GM18870 (cell line): ENCODE data around the gene DOCK3.
"Not testable (repeated sequence)": the region's sequence is repeated elsewhere in the genome, so short reads cannot be mapped to it uniquely, and the experiment has no call there.

Experiments used
- ATAC-seq: cut with Tn5 transposase; IDR thresholded peaks from one replicate; pipeline ENCODE4 v1.9.1; 2021; ENCODE audit warnings: moderate library complexity; ENCODE audit not compliant: unreplicated experiment

Gene DOCK3

DNA sequence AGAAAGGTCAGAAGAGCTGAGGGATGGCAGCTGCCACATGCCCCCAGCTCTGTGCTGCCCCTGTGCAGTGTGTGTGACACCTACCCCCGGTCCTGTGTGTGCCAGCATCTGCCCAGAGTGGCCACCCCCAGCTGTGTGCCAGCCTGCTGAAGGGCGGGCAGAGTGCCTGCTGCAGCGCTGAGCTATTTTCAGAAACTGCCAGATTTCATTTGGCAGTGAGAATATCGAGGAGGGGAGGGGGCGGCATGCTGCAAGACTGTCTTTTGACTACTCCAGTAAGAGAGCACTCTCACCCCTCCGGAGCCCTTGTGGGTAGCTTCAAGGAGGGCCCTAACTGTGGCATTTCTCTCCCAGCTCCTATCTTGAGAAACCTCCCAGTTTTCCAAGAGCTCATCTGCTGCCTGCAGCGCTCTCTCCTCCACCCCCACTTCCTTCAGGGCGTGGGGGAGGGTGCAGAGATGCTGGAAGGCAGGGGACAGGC is 25.2 kb upstream of the DOCK3 start:
- no peak for ATAC-seq

DNA sequence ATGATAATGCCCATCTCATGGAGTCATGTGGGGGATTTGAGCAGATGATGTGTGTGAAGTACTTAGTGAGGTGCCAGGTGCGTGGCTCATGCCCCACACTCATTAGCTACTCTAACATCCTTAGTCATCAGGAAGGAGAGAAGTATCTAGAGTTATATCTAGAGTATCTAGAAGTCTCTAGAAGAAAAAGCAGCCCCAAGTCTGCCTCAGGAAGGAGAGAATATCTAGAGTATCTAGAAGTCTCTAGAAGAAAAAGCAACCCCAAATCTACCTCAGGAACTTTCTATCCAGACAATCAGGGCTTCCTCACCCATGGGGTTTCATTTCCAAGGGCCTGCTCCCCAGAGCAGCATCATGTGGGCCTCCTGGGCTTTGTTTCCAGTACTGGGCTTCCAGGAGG is 24.7 kb upstream of the DOCK3 start:
- no peak for ATAC-seq

DNA sequence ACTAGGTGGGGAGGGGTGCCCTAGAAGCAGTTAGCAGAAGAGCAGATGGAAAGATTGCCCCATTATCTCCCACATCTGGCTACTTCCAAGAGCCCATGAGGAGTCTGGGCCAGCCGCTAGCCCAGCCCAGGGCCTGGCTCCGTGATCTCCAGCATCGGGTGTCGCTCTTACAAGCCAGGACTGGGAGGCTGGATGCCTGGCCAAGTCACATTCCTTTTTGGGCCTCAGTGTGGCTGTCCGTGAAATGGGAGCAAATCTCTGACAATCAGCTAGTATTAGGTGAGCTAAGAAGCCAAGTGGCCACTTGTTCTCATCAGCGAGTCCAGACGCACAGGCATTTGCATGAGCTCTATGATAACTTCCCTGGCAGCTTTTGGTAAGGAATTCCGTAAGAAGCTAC is 23.3 kb upstream of the DOCK3 start:
- ATAC-seq = no peak

DNA sequence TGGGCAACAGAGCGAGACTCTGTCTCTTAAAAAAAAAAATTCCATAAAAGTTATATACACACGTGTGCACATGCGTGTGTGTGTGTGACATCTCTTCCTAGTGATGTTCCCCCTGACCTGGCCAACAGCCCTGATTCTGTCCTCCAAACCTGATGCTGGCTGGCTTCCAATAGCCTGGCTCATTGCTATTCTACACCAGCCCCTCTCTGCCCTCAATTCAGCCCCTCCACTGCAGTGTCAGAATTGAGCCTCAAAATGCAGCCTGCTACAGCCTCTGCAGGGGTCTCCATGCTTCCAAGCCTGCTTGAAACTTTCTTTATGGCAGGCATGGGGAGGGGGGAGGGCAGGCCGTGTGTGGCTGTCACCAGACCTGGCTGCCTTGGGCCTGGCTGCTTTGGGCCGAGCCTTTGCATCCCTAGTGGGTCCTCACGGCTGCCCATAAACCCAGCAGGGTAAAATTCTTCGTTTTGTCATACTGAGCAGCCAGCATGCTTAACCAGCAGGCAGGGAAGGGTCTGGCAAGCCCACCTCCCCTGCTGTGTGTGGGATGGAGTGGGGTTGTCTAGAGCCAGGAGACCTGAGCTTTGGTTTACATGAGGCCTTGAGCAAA is 22.7 kb upstream of the DOCK3 start:
- no peak for ATAC-seq

DNA sequence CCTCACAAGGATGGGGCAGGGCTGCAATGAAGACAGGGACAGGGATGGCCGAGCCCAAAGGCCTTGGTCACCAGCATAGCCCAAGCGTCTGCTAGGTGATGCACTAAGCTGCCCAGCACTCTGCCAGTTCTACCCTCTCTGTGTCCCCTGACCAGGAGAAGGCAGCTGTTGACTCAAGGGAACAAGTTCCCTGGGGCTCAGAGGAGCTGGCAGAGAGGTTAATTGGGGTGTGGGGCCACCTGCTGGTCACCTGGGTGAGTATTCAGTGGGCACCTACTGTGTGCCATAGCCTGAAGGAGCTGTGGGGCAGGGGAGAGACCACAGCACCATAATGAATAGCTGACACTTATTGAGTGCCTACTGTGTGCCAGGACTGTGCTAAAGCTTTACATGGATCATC is 22.0 kb upstream of the DOCK3 start:
- ATAC-seq = no peak

DNA sequence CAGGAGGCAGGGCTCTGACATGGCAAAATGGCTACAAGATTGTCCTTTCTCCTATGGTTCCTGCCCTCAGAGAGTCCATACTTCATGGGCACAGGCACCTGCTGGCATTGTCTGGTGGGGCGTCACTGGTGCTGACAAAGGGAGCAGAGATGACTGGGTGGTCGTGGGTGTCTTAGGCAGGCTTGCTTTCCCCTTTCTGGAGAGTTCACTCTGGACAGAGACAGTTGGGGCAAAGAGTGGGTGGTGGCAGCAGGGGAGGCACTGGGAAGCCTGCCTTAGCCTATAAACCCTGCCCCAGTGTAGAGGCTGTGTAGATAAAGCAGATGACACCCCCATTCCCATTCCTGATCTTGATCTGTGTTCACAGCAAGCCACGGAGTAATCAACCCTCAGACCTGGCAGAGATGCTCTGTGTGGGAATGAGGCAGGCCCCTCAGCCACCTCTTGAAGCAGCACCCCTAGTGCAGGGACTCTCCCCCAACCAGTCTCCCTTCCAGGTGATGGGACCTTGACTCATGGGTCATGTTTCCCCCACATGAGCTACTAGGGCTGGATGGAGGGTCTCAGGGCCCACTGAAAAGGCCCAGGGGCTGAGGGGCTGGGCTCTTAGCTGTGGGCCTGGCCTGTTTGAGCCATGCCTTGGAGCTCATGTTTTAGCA is 20.7 kb upstream of the DOCK3 start:
- no peak for ATAC-seq

DNA sequence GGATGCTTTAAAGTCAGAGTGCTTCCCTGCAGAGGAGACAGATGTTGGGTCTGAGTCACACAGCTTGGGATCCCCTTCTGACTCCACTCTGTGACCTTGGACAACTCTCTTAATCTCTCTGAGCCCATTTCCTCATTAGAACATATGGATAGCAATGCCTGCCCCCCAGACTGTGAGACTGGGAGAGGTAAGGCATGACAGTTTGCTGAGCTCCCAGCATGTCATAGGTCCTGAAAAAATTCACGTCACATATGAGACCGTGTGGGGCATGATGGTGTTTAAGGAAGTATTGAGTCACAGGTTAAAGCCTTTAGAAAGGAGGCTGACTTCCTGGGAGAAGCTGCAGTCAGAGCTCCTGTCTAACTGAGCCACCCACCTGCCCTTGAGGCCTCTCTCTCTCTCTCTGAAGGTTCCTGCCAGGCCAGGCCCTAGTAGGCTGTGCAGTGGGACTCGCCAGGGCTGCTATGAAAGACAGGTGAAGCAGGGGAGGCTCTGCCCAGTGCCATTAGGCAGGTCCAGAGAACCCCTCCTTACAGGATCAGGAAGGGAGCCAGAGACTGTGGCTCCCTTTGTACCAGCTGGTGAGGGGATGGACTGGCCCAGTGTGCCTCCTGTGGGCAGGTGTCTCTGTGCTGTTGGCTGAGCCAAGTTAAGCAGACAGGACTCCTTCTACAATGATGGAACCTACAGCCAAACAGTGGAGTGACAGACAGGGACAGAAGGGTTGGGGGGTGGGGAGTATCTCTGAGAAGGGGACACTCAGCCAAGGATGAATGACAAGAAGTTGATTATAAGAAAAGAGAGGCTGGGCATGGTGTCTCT is 19.5 kb upstream of the DOCK3 start:
- no peak for ATAC-seq

DNA sequence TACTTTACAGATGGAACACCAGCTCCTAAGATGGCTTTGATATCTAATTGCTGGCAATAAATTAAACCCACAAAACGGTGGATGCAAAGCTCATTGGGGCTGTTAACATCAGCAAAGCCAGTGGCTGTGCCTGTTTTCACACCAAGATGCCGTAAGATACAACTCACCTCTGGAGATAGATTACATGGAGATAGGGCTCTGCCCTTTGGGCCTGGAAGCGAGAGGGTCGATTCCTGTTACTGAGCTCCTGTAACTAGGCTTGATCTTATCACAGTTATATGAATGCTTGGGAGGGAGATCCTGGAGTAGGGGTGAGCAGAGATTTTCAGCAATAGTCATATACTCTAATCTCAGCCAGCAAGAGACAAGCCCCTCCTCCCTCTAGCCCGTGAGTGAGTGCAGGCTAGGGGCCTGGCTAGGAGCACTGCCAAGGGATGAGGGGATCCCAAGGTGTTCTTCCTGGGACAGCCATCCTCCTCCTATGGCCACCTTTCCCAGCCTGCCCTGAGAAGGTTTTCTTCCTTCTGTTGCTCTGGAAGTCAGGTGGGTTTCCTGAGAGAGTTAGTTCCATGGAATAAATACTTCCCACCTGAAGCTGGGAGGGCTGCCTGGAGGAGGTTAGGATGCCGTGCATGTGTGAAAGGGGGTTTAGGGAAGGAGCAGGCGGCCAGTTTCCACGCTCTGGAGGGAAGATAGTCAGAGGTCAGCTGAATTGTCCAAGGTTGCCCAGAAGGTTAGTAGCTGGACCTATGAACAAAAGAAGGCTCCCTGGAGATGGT is 18.1 kb upstream of the DOCK3 start:
- no peak for ATAC-seq

DNA sequence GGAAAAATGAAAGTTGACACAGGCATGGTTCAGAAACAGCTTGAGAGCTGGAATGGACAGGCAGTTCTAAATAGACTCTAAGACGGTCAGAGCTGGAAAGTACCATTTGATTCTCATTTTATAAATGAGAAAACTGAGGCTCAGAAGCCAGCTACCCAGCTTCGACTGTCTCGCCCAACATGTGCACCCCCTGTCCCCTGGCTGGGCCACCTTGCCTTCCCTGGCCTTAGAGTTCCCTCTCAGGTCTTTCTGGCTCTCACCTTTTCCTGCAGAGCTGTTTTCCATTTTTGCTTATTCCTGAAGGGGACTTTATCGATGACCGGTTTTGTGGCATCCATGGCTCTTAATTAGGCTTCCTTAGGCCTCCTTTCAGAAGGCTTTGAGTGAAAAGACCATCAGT is 17.3 kb upstream of the DOCK3 start:
- no peak for ATAC-seq

DNA sequence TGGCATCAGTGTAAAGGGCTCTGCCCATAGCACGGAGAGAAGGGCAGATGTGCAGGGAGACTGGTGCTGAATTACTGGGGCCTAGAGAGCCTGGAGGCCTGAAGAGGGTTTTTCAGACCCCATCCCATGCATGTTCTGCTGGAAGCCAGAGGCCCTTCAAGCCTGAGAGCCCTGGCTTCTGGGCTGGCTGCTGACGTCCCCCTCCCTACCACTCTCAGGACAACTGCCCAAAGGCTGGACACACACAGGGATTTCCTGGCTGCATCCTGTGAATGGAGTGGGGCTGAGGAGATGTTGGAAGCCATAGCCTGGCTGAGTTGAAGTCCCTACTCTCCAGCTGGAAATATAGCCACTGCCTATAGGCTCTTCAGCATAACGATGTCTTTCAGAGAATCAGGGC is 16.9 kb upstream of the DOCK3 start:
- no peak for ATAC-seq

DNA sequence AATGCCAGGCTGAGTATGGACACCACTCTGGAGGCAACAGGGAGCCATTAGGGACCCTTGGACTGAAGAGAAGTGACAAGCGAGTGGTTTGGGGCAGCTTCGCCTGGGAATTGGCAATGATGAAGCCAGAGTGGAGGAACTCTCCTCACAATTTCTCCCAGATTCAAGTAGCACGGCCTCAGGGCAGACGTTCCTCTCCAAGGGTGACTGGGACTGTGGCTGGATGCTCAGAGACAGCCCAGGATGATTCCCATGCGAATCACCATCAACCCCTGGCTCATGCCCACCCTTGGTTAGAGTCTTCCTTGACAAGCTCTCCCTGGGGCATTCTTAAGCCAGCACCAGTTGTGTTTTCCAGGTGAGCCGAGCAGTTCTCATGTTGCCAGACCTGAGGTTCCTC is 16.3 kb upstream of the DOCK3 start:
- no peak for ATAC-seq

DNA sequence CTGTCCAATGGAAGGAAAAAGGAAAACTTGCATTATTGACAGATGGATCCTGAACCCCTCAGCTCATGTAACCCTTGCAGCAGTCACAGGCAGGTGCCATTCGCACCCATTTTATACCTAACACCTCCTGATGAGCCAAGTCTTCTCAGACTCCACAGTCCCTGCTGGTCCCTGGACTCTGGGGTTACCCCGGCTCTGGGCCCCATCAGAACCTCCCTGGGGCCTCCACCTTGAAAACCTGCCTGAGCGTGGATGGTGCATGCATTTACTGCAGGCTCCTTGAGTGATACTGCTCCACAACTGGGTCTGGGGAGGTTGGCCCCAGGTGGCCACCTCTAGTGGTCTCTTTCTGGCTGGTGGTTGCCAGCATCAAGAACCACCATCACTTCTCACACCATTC is 15.9 kb upstream of the DOCK3 start:
- ATAC-seq = no peak

DNA sequence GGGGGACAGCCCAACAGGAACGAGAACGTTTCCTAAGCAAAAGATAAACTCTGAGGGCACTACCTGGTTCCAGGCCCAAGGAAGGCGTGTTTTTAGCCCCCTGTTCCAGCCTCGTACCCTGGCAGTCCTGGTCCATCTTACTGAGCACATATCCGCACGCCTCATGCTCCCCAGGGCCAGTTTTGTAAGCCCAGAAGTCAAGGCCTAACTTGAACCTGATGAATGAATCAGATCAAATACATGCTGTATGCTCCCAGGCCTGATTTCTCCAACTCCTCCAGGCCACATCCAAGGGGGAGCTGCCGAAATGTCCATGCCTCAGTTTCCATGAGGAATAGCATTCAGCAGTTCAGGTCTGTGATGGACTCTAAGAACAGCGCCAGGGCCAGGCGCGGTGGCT is 14.3 kb upstream of the DOCK3 start:
- ATAC-seq = no peak

DNA sequence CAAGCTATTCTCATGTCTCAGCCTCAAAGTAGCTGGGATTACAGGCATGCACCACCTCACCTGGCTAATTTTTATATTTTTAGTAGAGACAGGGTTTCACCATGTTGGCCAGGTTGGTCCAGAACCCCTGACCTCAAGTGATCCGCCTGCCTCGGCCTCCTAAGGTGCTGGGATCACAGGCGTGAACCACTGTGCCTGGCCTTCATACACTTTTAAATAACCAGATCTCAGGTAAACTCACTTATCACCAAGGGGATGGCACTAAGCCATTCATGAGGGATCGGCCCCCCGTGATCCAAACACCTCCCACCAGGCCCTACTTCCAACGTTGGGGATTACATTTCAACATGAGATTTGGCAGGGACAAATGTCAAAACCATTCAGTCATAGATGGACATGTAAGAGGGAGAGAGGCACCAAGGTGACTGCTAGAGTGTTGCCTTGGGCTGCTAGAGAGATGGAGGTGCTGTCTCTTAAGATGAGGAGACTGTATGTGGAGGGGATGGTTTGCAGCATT is 13.3 kb upstream of the DOCK3 start:
- no peak for ATAC-seq

DNA sequence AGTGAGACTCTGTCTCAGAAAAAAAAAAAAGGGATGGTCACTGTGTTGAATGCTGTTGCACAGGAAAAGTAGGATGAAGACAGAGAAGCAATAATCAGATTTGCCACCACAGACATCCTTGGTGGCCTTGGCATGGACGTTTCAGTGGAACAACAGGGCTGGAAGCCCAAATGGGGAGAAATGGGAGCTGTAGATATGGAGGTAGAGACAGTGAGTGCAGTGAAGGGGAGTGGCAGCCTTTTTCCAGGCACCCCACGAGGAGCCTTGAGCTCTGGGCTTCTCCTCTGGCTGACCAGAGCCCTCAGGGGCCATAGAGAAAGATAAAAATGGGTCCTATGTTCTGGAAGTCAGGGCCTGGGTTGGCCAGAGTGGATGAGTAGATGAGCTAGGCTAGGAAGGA is 12.3 kb upstream of the DOCK3 start:
- no peak for ATAC-seq

DNA sequence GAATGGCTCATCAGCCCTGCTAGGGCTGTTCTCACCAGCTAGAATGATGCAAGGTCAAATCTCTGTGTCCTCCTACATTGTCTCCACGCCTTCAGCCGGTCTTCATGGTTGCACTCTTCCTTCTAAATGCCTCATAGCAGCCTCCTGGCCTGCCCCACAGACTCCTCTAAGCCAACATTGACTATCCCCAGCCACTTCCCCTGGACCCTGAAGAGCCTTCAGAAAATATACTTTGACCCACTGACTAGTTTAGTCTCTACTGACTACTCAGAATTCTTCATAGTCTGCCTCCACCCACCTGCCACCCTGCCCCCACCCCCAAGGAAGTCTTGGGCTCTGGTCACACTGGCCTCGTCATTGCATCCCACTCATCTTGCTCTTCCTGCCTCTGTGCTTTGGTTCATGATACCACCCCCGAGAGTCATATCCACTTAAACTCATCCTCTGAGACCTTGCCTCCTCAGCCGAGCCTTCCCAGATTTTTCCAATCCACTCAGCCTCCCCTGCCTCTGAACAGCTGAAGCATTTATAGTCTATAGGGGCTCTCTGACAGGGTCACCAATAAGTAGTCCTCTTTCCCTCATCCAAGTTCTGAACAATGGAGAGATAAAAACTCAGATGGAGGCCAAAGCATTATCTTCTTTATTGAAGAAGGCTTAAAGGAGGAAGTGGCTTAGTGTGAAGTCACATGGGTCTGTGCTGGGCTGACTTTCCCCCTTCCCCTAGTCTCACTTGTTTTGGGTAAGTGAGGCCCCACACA is 9.5 kb upstream of the DOCK3 start:
- ATAC-seq = no peak

DNA sequence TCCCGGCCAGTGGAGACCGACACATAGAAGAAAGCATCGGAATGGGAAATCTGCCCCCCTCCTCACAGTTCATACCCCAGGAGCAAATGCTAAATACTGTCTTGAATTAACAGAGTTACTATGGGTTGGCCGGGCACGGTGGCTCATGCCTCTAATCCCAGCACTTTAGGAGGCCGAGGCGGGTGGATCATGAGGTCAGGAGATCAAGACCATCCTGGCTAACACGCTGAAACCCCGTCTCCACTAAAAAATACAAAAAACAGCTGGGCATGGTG is 8.9 kb upstream of the DOCK3 start:
- not testable (repeated sequence) for ATAC-seq

DNA sequence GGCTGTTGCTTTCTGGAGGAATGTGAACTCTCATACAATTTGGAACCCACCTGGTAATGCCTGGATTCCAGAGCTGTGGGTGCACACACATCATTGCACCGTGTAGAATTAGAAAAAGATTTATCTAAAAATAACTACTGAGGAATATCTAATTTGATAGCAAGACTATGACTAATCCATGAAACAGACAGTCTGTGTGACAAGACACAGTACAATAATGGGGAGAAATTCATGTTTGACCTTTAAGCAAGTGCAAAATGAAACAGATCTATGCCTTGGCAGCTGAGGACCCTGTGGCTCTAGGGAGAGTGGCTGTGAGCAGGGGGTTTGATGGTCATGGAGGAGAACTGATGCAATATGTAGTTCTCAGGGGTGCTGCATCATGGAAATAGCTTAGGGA is 7.9 kb upstream of the DOCK3 start:
- ATAC-seq = no peak

DNA sequence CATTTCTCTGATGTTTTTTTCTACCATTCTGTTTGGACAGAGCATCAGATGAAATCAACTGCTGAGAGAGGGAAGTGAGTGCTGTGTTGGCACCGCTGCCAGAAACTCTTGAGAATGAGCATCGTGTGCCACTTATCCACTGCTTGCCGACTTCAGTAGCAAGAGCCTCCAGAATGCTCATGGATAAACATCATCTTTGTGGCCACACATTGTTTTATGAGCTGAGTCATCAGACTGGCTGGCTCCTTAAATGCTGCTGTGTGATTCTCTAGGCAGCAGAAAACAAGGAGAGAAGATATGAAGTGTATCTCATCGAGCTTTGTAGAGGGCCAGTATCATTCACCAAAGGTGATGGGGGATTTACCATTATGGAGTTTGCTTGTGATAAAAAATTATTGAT is 3.4 kb upstream of the DOCK3 start:
- ATAC-seq = no peak

DNA sequence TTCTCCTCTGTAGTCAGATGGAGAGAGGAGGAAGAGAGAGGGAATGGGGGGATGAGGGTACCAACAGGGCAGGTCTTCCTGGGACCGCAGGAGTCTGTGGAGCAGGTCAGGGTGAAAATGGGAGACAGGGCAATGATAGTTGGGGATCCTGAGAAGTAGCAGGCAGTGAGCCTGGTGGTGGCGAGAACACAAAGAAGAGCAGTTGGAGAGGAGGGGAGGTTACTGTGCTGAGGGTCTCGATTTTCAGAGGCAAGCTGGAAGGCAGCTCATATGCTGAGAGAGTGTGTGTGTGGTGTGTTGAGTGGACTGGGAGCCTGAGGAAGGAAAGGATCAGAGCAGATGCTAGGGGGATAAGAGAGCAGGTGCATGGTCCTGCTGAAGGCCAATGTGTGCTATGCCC is 2.1 kb upstream of the DOCK3 start:
- no peak for ATAC-seq

DNA sequence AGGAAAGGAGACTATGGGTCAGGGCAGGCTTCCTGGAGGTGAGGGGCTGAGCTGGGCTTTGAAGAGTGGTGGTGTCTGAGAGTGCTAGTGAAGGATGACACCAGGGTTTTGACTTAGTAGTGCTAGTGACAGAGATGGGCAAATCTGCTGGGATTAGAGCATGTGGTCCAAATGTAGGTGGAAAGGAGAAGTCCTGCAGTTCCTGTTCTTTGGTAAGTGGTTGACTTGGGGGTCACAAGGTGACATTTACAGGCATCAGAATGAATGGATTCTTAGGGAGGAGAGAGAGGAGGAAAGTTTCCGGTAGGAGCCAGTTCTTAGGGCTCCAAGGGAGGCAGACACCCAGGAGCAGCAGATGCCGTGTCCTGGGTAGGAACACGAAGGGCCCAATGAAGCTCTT is 796 bp upstream of the DOCK3 start:
- no peak for ATAC-seq
